Measurements from ENCODE around the gene IGLL1. TPM values are rescaled to one million over a fixed set of nuclear protein-coding genes. Genes with fewer than 3 reads are reported as not detected.

IGLL1 gene
- polyA plus RNA-seq, 1 donor from 2014 or later: not detected

DNA sequence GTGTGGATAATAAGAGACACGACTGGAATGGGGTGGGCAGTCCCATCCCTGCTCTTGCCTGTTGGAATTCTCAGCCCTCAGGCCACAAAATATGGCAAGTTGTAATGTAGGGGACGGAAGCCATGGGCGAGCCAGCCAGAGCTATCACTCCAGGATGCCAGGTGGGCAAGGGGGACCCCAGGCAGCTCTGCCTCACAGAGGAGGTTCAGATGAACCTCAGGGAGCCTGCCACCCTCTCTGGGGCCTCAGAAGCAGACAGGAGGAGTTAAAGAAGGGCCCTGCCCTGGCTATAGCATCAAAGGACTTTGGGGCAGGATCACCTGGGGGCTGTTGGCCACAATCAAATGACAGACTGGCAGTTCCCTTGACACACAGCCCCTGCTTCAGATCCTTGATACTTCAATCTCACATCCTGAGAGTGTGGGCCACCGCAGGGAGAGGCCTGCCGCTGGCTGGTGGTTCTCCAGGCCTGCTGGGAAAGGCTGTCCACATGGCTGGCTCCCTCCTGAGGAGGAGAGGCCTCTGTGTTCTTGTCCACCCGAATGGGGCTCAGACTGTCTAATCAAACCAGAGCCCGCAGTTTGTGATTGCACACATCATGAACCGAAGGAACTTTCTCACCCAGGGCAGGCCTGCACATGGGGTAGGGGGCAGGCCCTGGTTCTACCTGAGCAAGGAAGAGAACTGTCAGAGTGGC, 31.4 kb downstream of the IGLL1 start:
- Histone ChIP-seq H3F3A (ENCODE audit: insufficient read depth, low read length, poor library complexity, severe bottlenecking) (no peaks in the 10 kb centered on the region), H3K79me2 (replicated peaks; ENCODE audit: insufficient read depth, low read length) (no peaks in the 10 kb centered on the region), H3K27me3 (ENCODE audit: insufficient read depth, low read depth, low read length) (peaks cover 3% of the 10 kb centered on the region), H3K27ac (ENCODE audit: low read length) (no peak overlapping the region), H2AFZ (ENCODE audit: low read depth, low read length) (no peak overlapping the region), H3K9me3 (ENCODE audit: low read length) (no peaks in the 10 kb centered on the region), H3K4me3 (ENCODE audit: low read length) (no peak overlapping the region), H3K4me2 (ENCODE audit: low read length) (no peak overlapping the region), H3K9me2 (ENCODE audit: insufficient read depth, low read length) (no peaks in the 10 kb centered on the region), H3K9ac (ENCODE audit: low read length) (no peak overlapping the region), H4K20me1 (ENCODE audit: insufficient read depth) (no peaks in the 10 kb centered on the region), H3K36me3 (ENCODE audit: insufficient read depth, low read length) (no peaks in the 10 kb centered on the region)
- TF ChIP-seq TAF1 (IDR thresholded peaks at IDR 0.05; ENCODE audit: low read depth) (no peak), MXI1 (conservative IDR thresholded peaks at IDR 0.05; ENCODE audit: poor library complexity, severe bottlenecking) (no peak), POLR2AphosphoS5 (IDR thresholded peaks at IDR 0.05) (no peak), RAD21 (conservative IDR thresholded peaks at IDR 0.05) (no peak), SMC3 (conservative IDR thresholded peaks at IDR 0.05; ENCODE audit: poor library complexity) (no peak), EP300 (conservative IDR thresholded peaks at IDR 0.05; ENCODE audit: poor library complexity, severe bottlenecking) (no peak), EZH2 (IDR thresholded peaks at IDR 0.05; ENCODE audit: borderline replicate concordance, insufficient read depth, low read length, poor library complexity, severe bottlenecking) (no peak)
- TF ChIP-seq, protein P1, sequence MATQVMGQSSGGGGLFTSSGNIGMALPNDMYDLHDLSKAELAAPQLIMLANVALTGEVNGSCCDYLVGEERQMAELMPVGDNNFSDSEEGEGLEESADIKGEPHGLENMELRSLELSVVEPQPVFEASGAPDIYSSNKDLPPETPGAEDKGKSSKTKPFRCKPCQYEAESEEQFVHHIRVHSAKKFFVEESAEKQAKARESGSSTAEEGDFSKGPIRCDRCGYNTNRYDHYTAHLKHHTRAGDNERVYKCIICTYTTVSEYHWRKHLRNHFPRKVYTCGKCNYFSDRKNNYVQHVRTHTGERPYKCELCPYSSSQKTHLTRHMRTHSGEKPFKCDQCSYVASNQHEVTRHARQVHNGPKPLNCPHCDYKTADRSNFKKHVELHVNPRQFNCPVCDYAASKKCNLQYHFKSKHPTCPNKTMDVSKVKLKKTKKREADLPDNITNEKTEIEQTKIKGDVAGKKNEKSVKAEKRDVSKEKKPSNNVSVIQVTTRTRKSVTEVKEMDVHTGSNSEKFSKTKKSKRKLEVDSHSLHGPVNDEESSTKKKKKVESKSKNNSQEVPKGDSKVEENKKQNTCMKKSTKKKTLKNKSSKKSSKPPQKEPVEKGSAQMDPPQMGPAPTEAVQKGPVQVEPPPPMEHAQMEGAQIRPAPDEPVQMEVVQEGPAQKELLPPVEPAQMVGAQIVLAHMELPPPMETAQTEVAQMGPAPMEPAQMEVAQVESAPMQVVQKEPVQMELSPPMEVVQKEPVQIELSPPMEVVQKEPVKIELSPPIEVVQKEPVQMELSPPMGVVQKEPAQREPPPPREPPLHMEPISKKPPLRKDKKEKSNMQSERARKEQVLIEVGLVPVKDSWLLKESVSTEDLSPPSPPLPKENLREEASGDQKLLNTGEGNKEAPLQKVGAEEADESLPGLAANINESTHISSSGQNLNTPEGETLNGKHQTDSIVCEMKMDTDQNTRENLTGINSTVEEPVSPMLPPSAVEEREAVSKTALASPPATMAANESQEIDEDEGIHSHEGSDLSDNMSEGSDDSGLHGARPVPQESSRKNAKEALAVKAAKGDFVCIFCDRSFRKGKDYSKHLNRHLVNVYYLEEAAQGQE (IDR thresholded peaks at IDR 0.05; ENCODE audit: borderline replicate concordance): no peak
- TF ChIP-seq, protein P2, sequence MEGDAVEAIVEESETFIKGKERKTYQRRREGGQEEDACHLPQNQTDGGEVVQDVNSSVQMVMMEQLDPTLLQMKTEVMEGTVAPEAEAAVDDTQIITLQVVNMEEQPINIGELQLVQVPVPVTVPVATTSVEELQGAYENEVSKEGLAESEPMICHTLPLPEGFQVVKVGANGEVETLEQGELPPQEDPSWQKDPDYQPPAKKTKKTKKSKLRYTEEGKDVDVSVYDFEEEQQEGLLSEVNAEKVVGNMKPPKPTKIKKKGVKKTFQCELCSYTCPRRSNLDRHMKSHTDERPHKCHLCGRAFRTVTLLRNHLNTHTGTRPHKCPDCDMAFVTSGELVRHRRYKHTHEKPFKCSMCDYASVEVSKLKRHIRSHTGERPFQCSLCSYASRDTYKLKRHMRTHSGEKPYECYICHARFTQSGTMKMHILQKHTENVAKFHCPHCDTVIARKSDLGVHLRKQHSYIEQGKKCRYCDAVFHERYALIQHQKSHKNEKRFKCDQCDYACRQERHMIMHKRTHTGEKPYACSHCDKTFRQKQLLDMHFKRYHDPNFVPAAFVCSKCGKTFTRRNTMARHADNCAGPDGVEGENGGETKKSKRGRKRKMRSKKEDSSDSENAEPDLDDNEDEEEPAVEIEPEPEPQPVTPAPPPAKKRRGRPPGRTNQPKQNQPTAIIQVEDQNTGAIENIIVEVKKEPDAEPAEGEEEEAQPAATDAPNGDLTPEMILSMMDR (IDR thresholded peaks at IDR 0.05; ENCODE audit: poor library complexity, severe bottlenecking): no peak

DNA sequence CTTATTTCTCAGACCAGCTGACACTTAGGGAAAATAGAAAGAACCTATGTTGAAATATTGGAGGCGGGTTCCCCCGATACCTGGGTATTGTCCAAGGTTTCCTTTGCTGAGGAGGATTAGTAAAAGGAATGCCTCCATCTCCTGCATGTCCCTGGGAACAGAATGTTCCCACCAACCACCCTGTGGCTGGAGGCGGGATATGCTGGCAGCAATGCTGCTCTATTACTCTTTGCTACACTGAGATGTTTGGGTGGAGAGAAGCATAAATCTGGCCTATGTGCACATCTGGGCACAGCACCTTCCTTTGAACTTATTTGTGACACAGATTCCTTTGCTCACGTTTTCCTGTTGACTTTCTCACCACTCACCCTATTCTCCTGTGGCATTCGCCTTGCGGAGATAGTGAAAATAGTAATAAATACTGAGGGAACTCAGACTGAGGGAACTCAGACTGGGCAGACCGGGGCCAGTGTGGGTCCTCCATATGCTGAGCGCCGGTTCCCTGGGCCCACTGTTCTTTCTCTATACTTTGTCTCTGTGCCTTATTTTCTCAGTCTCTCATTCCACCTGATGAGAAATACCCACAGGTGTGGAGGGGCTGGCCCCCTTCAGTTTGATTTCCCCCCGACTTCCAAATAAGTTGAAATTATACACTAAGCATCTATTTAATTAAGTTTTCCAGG, 32.1 kb downstream of the IGLL1 start:
- H3K27ac ChIP-seq (ENCODE audit: low read length): no peak overlapping the region
- H3K4me2 ChIP-seq (ENCODE audit: low read length): no peak overlapping the region
- H3K27me3 ChIP-seq (ENCODE audit: insufficient read depth, low read depth, low read length): peaks cover 3% of the 10 kb centered on the region
- H3K36me3 ChIP-seq (ENCODE audit: insufficient read depth, low read length): no peaks in the 10 kb centered on the region
- no peaks in the 10 kb centered on the region for H3K9me2 ChIP-seq (ENCODE audit: insufficient read depth, low read length)
- no peak for TF ChIP-seq EZH2 (IDR thresholded peaks at IDR 0.05; ENCODE audit: borderline replicate concordance, insufficient read depth, low read length, poor library complexity, severe bottlenecking)
- no peak for TF ChIP-seq TAF1 (IDR thresholded peaks at IDR 0.05; ENCODE audit: low read depth)
- TF ChIP-seq POLR2AphosphoS5 (IDR thresholded peaks at IDR 0.05): no peak
- TF ChIP-seq EP300 (conservative IDR thresholded peaks at IDR 0.05; ENCODE audit: poor library complexity, severe bottlenecking): no peak
- TF ChIP-seq, protein P1 (IDR thresholded peaks at IDR 0.05; ENCODE audit: borderline replicate concordance): no peak
- TF ChIP-seq SMC3 (conservative IDR thresholded peaks at IDR 0.05; ENCODE audit: poor library complexity): no peak
- TF ChIP-seq, protein P2 (IDR thresholded peaks at IDR 0.05; ENCODE audit: poor library complexity, severe bottlenecking): no peak
- no peak for TF ChIP-seq RAD21 (conservative IDR thresholded peaks at IDR 0.05)
- TF ChIP-seq MXI1 (conservative IDR thresholded peaks at IDR 0.05; ENCODE audit: poor library complexity, severe bottlenecking): no peak
- H3F3A ChIP-seq (ENCODE audit: insufficient read depth, low read length, poor library complexity, severe bottlenecking): no peaks in the 10 kb centered on the region
- no peaks in the 10 kb centered on the region for H3K9me3 ChIP-seq (ENCODE audit: low read length)
- H2AFZ ChIP-seq (ENCODE audit: low read depth, low read length): no peak overlapping the region
- H4K20me1 ChIP-seq (ENCODE audit: insufficient read depth): no peaks in the 10 kb centered on the region
- H3K9ac ChIP-seq (ENCODE audit: low read length): no peak overlapping the region
- H3K79me2 ChIP-seq (replicated peaks; ENCODE audit: insufficient read depth, low read length): no peaks in the 10 kb centered on the region
- no peak overlapping the region for H3K4me3 ChIP-seq (ENCODE audit: low read length)
